ENCODE results near the gene CCDC178. TPM values are rescaled to one million over a fixed set of nuclear protein-coding genes. Genes with fewer than 3 reads are reported as not detected.

CCDC178 gene, protein sequence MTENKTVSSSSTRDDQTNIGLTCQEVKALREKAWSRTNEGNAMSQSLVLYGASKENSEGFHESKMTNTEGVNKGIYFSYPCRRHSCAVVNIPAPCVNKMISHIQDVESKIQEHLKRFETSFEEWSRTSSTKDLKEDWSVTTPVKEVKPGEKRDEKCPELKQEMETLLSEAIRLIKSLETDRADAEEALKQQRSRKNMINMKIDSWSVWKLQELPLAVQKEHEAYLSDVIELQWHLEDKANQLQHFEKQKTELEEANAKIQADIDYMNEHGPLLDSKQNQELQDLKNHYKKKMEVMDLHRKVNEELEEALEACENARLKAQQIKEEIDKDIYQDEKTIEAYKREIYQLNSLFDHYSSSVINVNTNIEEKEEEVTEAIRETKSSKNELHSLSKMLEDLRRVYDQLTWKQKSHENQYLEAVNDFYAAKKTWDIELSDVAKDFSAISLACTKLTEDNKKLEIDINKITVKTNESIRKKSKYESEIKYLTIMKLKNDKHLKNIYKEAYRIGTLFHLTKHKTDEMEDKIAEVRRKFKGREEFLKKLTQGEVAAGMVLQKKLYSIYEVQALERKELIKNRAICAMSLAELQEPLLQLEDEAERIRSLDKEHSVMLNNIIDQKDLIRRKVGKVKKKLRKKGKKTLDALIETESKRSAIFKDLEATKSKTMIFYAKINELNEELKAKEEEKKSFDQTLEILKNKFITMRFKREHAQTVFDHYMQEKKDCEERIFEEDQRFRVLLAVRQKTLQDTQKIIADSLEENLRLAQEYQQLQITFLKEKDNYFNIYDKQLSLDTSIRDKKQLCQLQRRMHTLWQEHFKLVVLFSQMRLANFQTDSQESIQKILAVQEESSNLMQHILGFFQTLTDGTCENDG
- total RNA-seq, result 1 to 10 TPM in 3 of 4 donors, not detected in 1; 1.2 to 2.2 (median 1.7) TPM

DNA sequence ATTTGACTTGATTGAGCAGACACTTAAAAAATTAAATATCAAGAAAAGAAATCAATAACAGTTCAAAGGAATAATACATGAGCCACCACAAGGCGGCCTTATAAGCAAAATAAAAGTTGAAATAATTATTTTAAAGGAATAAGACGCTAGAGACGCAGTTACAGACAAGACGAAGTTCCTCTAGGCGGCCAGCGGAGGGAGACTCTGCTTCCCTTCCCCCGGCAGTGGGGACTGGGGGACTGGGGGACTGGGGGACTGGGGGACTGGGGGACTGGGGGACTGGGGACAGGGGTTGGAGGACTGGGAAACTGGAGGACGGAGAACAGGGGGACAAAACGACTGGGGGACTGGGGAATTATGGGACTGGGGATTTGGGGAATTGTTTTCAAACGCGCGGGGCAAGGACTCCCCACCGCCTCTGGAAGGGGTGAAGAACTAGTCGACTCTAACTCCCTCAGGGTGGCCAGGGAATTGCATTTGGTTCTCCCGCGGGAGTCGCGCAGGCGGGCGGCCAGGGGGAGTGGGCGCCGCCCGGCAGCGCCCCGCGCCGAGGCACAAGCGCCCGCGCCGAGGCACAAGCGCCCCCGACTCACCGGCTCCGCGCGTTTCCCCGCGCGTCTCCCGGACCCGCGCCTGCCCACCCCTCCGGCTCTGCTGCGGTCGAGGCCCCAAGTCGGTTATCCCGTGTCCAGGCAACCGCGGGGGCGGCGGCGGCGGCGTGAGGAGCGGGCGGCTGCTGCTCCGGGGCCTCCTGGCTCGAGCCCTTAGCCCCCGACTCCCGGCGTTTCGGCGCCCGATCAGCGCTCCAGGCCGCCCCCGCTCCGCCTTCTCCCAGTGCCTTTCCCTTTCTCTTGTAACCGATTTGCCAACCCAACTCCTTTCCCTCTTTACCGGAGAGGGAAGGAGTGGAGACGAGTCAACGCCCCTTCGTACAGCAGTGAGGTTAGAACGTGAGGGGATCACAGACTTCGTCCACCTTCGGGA is at the start of gene CCDC178:
TSS of gene CCDC178 (minus strand) at position 662 of the 984 bp plus-strand sequence. CDS start 28,633 bp downstream, outside the sequence.
- no peak for DNase-seq (ENCODE audit: extremely low spot score)
- Histone ChIP-seq H3K4me3 (peak within 1 kb of the TSS; percentile 60 to 70 (median 64)), H3K36me3 (no peaks in the 10 kb centered on the region), H3K9me3 (no peaks in the 10 kb centered on the region), H3K27ac (replicated peaks in 1 of 4) (peak within 1 kb of the TSS; percentile 17 to 58 (median 48)), H3K4me1 (peaks cover 0 to 13% (median 8%) of the 10 kb centered on the region in 4 donors), H3K27me3 (peaks cover 0 to 23% (median 0%) of the 10 kb centered on the region in 4 donors)
- 3% methylated on average over 38 of the region's 77 CpGs for WGBS
- TF ChIP-seq EP300 (IDR thresholded peaks at IDR 0.05) (no peak), POLR2A (IDR thresholded peaks at IDR 0.05; ENCODE audit: low read depth) (no peak), CTCF (IDR thresholded peaks at IDR 0.05) (peak; percentile 22 to 45 (median 26)), POLR2AphosphoS5 (IDR thresholded peaks at IDR 0.05) (no peak)
- intact Hi-C loops (cut with DNase I), result no loop called here

DNA sequence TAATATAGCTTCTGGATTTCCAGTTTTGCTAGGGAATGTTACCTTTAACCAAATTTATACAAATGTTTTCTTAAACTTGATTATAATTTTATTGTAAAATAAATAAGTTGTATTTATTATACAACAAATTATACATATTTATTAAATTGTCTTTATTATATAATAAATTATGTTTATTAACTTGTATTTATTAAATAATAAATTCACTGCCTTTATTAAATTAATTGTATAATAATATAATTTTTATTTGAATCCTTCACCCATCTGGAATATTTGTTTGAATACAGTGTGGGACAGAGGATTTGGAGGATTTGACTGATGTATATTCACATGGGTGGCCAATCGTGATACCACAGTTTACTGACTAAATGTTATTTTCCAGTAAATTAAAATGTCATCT is 43.4 kb upstream of the CCDC178 start:
- H3K27ac ChIP-seq (replicated peaks in 1 of 4), result no peak overlapping the region
- H3K4me3 ChIP-seq, result no peak overlapping the region
- no peaks in the 10 kb centered on the region for H3K9me3 ChIP-seq
- no peaks in the 10 kb centered on the region for H3K4me1 ChIP-seq
- no peak for DNase-seq (ENCODE audit: extremely low spot score)
- H3K27me3 ChIP-seq, result no peaks in the 10 kb centered on the region
- WGBS, result 75% methylated on average over 1 of the region's 1 CpG
- intact Hi-C loops (cut with DNase I), result no loop called here
- no peak for TF ChIP-seq EP300 (IDR thresholded peaks at IDR 0.05)
- TF ChIP-seq POLR2A (IDR thresholded peaks at IDR 0.05; ENCODE audit: low read depth), result no peak
- TF ChIP-seq POLR2AphosphoS5 (IDR thresholded peaks at IDR 0.05), result no peak
- H3K36me3 ChIP-seq, result no peaks in the 10 kb centered on the region

DNA sequence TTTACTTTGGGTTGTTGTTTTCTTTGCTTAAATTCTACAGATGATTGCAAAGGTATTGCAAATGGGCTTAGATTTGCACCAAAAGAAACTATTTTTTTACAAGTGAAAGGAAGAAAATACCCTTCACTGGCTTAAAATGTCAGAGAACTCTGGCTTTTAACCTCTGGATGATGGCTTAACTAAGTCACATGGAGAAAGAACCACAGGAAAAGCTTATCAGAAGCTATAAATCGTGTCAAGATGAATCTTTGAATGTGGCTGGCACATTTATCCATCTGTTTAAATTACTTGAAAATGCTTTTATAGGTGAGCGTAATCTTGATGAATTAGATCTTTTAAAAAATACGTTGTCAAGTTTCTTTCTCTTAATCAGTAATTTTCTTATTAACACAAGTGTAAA is 32.0 kb upstream of the CCDC178 start:
- Histone ChIP-seq H3K9me3 (no peaks in the 10 kb centered on the region), H3K4me3 (no peak overlapping the region), H3K36me3 (no peaks in the 10 kb centered on the region), H3K27me3 (no peaks in the 10 kb centered on the region), H3K27ac (replicated peaks in 1 of 4) (no peak overlapping the region), H3K4me1 (no peaks in the 10 kb centered on the region)
- DNase-seq (ENCODE audit: extremely low spot score), result no peak
- intact Hi-C loops (cut with DNase I), result no loop called here
- 49% methylated on average over 3 of the region's 3 CpGs for WGBS
- TF ChIP-seq POLR2A (IDR thresholded peaks at IDR 0.05; ENCODE audit: low read depth) (no peak), CTCF (IDR thresholded peaks at IDR 0.05) (no peak), POLR2AphosphoS5 (IDR thresholded peaks at IDR 0.05) (no peak), EP300 (IDR thresholded peaks at IDR 0.05) (no peak)

DNA sequence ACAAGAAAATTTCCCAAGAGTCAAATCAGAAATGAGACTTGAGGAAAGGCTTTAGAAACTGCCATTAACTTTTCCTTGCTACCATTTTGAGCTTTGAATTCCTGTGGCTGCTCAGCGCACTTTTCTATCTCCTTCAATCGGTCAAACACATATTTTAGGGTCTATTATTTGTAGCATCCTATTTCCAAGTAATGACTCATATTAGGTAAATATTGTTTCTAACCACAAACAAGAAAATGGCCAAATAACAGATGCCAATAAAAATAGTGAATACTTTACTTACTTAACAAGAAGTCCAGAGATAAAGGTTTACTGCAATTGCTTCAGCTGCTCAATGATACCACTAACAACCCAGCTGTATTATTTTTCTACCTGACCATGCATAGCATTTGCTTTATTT is 29.7 kb upstream of the CCDC178 start:
- DNase-seq (ENCODE audit: extremely low spot score), result no peak
- intact Hi-C loops (cut with DNase I), result no loop called here
- H3K36me3 ChIP-seq, result no peaks in the 10 kb centered on the region
- H3K27ac ChIP-seq (replicated peaks in 1 of 4), result no peak overlapping the region
- no peaks in the 10 kb centered on the region for H3K4me1 ChIP-seq
- no peaks in the 10 kb centered on the region for H3K27me3 ChIP-seq
- TF ChIP-seq EP300 (IDR thresholded peaks at IDR 0.05) (no peak), CTCF (IDR thresholded peaks at IDR 0.05) (no peak), POLR2AphosphoS5 (IDR thresholded peaks at IDR 0.05) (no peak), POLR2A (IDR thresholded peaks at IDR 0.05; ENCODE audit: low read depth) (no peak)
- WGBS, result 91% methylated on average over 2 of the region's 2 CpGs
- no peaks in the 10 kb centered on the region for H3K9me3 ChIP-seq
- no peak overlapping the region for H3K4me3 ChIP-seq

All from esophagus muscularis mucosa (tissue), 4 donors.